Activated T-helper 1 cell treated with anti-CD3 and anti-CD28 coated beads, Interleukin-12 subunit alpha, Interleukin-12 subunit beta, Interleukin-2, Interleukin-4 antibody, amounts not matched to agents 30 ng/mL and 10 ng/mL and 1 ng/mL, durations not matched to agents 14 hours and 24 hours and 36 hours (primary cell): ENCODE results near the gene DNAH8. TPM values are rescaled to one million over a fixed set of nuclear protein-coding genes. Genes with fewer than 3 reads are reported as not detected.
"Not testable (repeated sequence)": the region's sequence is repeated elsewhere in the genome, so short reads cannot be mapped to it uniquely, and the experiment has no call there.

Experiments used
- DNase-seq: peaks from one replicate; pipeline ENCODE4 v3.0.0; 2021; ENCODE audit warnings: low spot score
- H3K27ac Mint-ChIP-seq: one replicate; pipeline ENCODE4 v1.8.0; 2021; ENCODE audit warnings: mild to moderate bottlenecking, mixed read lengths
- H3K27me3 Mint-ChIP-seq: one replicate; pipeline ENCODE4 v1.8.0; 2022; ENCODE audit warnings: mild to moderate bottlenecking, moderate library complexity, mixed read lengths; ENCODE audit not compliant: insufficient read depth
- H3K36me3 Mint-ChIP-seq: one replicate; pipeline ENCODE4 v1.8.0; 2021; ENCODE audit warnings: low read depth, mixed read lengths
- H3K4me1 Mint-ChIP-seq: one replicate; pipeline ENCODE4 v1.8.0; 2021; ENCODE audit warnings: low read depth, mixed read lengths
- H3K4me3 Mint-ChIP-seq: one replicate; pipeline ENCODE4 v1.8.0; 2021; ENCODE audit warnings: mild to moderate bottlenecking, moderate library complexity, mixed read lengths
- H3K9me3 Mint-ChIP-seq: one replicate; pipeline ENCODE4 v1.8.0; 2021; ENCODE audit warnings: mixed read lengths
- intact Hi-C: fragments of 100-400 bp; cut with micrococcal nuclease; formaldehyde crosslinking; loops from one replicate; pipeline ENCODE4 v1.15.1; 2024
- total RNA-seq: library from RNA; stranded (reverse); gene quantifications from 2 replicates; pipeline ENCODE4 v1.2.3, GENCODE V29; 2022

Gene DNAH8
- total RNA-seq, 1 donor from 2014 or later: 0.03 TPM

GRCh38 chr6:38796437-38796836, 81.3 kb downstream of the DNAH8 start:
- H3K9me3 Mint-ChIP-seq, H3K27ac Mint-ChIP-seq, H3K4me1 Mint-ChIP-seq, H3K36me3 Mint-ChIP-seq, DNase-seq, intact Hi-C loops, H3K4me3 Mint-ChIP-seq: not testable (repeated sequence)
- H3K27me3 Mint-ChIP-seq: peaks cover 25% of the 10 kb centered on the region

GRCh38 chr6:38796850-38797249, 81.7 kb downstream of the DNAH8 start:
- Mint-ChIP-seq H3K9me3 (no peaks in the 10 kb centered on the region), H3K27ac (no peak overlapping the region), H3K4me1 (no peaks in the 10 kb centered on the region), H3K36me3 (no peaks in the 10 kb centered on the region), H3K27me3 (peaks cover 24% of the 10 kb centered on the region), H3K4me3 (no peak overlapping the region)
- intact Hi-C loops: no loop called here
- no peak for DNase-seq

- Mint-ChIP-seq H3K4me1 (no peaks in the 10 kb centered on the region), H3K27ac (no peak overlapping the region), H3K36me3 (no peaks in the 10 kb centered on the region), H3K4me3 (no peak overlapping the region), H3K27me3 (peaks cover 23% of the 10 kb centered on the region), H3K9me3 (no peaks in the 10 kb centered on the region)
- intact Hi-C loops: no loop called here
- no peak for DNase-seq
These were observed 82.3 kb downstream of the DNAH8 start for GRCh38 chr6:38797391-38797790.

- peaks cover 27% of the 10 kb centered on the region for H3K27me3 Mint-ChIP-seq
- no peak for DNase-seq
These were observed 84.5 kb downstream of the DNAH8 start for GRCh38 chr6:38799529-38800184.

GRCh38 chr6:38801305-38801704, 86.2 kb downstream of the DNAH8 start:
- Mint-ChIP-seq H3K9me3 (no peaks in the 10 kb centered on the region), H3K27ac (no peak overlapping the region), H3K4me1 (no peaks in the 10 kb centered on the region), H3K27me3 (peaks cover 31% of the 10 kb centered on the region), H3K36me3 (no peaks in the 10 kb centered on the region), H3K4me3 (no peak overlapping the region)
- intact Hi-C loops: no loop called here
- DNase-seq: no peak

More at GRCh38 chr6:38799529-38800184, 84.5 kb downstream of the DNAH8 start:
- H3K4me1 Mint-ChIP-seq: no peaks in the 10 kb centered on the region
- H3K4me3 Mint-ChIP-seq: no peak overlapping the region
- intact Hi-C loops: no loop called here
- H3K36me3 Mint-ChIP-seq: no peaks in the 10 kb centered on the region
- no peaks in the 10 kb centered on the region for H3K9me3 Mint-ChIP-seq
- H3K27ac Mint-ChIP-seq: no peak overlapping the region

GRCh38 chr6:38802497-38802896, 87.4 kb downstream of the DNAH8 start:
- no peaks in the 10 kb centered on the region for H3K4me1 Mint-ChIP-seq
- intact Hi-C loops: no loop called here
- no peaks in the 10 kb centered on the region for H3K36me3 Mint-ChIP-seq
- peaks cover 31% of the 10 kb centered on the region for H3K27me3 Mint-ChIP-seq
- DNase-seq: no peak
- H3K27ac Mint-ChIP-seq: no peak overlapping the region
- no peak overlapping the region for H3K4me3 Mint-ChIP-seq
- H3K9me3 Mint-ChIP-seq: no peaks in the 10 kb centered on the region

- Mint-ChIP-seq H3K27me3 (peaks cover 28% of the 10 kb centered on the region), H3K27ac (no peak overlapping the region)
These were observed 88.0 kb downstream of the DNAH8 start for GRCh38 chr6:38803129-38803528.

GRCh38 chr6:38804358-38804757, 89.2 kb downstream of the DNAH8 start:
- intact Hi-C loops: no loop called here
- Mint-ChIP-seq H3K4me3 (no peak overlapping the region), H3K27ac (no peak overlapping the region), H3K36me3 (no peaks in the 10 kb centered on the region), H3K27me3 (peaks cover 23% of the 10 kb centered on the region), H3K4me1 (no peaks in the 10 kb centered on the region), H3K9me3 (no peaks in the 10 kb centered on the region)
- DNase-seq: no peak

More at GRCh38 chr6:38803129-38803528, 88.0 kb downstream of the DNAH8 start:
- intact Hi-C loops: no loop called here
- H3K36me3 Mint-ChIP-seq: no peaks in the 10 kb centered on the region
- H3K4me3 Mint-ChIP-seq: no peak overlapping the region
- H3K4me1 Mint-ChIP-seq: no peaks in the 10 kb centered on the region
- H3K9me3 Mint-ChIP-seq: no peaks in the 10 kb centered on the region
- no peak for DNase-seq

- no peak for DNase-seq
- H3K4me1 Mint-ChIP-seq: no peaks in the 10 kb centered on the region
- no peaks in the 10 kb centered on the region for H3K36me3 Mint-ChIP-seq
- peaks cover 20% of the 10 kb centered on the region for H3K27me3 Mint-ChIP-seq
- H3K27ac Mint-ChIP-seq: no peak overlapping the region
- intact Hi-C loops: no loop called here
- no peak overlapping the region for H3K4me3 Mint-ChIP-seq
- no peaks in the 10 kb centered on the region for H3K9me3 Mint-ChIP-seq
These were observed 90.1 kb downstream of the DNAH8 start for GRCh38 chr6:38805127-38805655.

- Mint-ChIP-seq H3K27me3 (peaks cover 18% of the 10 kb centered on the region), H3K4me3 (no peak overlapping the region)
These were observed 90.6 kb downstream of the DNAH8 start for GRCh38 chr6:38805692-38806091.

GRCh38 chr6:38806271-38806670, 91.2 kb downstream of the DNAH8 start:
- Mint-ChIP-seq H3K9me3 (no peaks in the 10 kb centered on the region), H3K36me3 (no peaks in the 10 kb centered on the region), H3K27ac (no peak overlapping the region), H3K4me1 (no peaks in the 10 kb centered on the region), H3K27me3 (peaks cover 19% of the 10 kb centered on the region), H3K4me3 (no peak overlapping the region)
- no peak for DNase-seq
- intact Hi-C loops: no loop called here

More at GRCh38 chr6:38805692-38806091, 90.6 kb downstream of the DNAH8 start:
- H3K4me1 Mint-ChIP-seq: no peaks in the 10 kb centered on the region
- no peak for DNase-seq
- H3K36me3 Mint-ChIP-seq: no peaks in the 10 kb centered on the region
- H3K9me3 Mint-ChIP-seq: no peaks in the 10 kb centered on the region
- H3K27ac Mint-ChIP-seq: no peak overlapping the region
- intact Hi-C loops: no loop called here

GRCh38 chr6:38806833-38807232, 91.7 kb downstream of the DNAH8 start:
- Mint-ChIP-seq H3K4me1 (no peaks in the 10 kb centered on the region), H3K27me3 (peaks cover 24% of the 10 kb centered on the region), H3K36me3 (no peaks in the 10 kb centered on the region), H3K9me3 (no peaks in the 10 kb centered on the region), H3K27ac (no peak overlapping the region), H3K4me3 (no peak overlapping the region)
- intact Hi-C loops: no loop called here
- DNase-seq: no peak

GRCh38 chr6:38808039-38808438, 92.9 kb downstream of the DNAH8 start:
- Mint-ChIP-seq H3K36me3 (no peaks in the 10 kb centered on the region), H3K4me1 (no peaks in the 10 kb centered on the region), H3K27ac (no peak overlapping the region), H3K4me3 (no peak overlapping the region), H3K27me3 (peaks cover 30% of the 10 kb centered on the region), H3K9me3 (no peaks in the 10 kb centered on the region)
- DNase-seq: no peak
- intact Hi-C loops: no loop called here
